ENCODE data around the gene NLGN4X.

The NLGN4X gene

DNA sequence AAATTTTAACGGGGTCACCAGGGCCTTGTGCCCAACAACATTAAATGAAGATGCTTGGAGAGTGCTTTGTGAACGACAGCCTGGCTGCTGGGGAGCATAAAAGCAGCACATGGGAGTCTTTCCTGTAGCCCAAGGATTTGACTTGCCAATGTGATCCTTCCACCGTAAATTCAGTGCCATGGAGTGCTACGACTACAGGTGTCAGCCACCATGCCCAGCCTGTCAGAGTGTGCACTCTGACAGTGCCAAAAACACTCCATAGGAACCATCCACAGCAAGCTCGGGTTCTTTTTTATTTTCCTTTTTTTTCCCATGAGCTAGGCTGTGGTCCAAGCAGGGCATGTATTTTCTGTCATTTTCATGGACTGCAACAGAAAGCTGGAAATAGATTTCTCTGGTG lies 156.9 kb downstream of the NLGN4X start:
- Histone ChIP-seq H3K4me3 (no peak overlapping the region), H3K4me1 (no peaks in the 10 kb centered on the region), H3K9me3 (no peaks in the 10 kb centered on the region), H3K36me3 (no peaks in the 10 kb centered on the region), H3K27me3 (no peaks in the 10 kb centered on the region), H3K9ac (no peak overlapping the region), H3K27ac (no peak overlapping the region), H3K4me2 (no peak overlapping the region), H4K20me1 (no peaks in the 10 kb centered on the region)
- TF ChIP-seq Cebpa-rat (IDR thresholded peaks at IDR 0.05), result no peak

DNA sequence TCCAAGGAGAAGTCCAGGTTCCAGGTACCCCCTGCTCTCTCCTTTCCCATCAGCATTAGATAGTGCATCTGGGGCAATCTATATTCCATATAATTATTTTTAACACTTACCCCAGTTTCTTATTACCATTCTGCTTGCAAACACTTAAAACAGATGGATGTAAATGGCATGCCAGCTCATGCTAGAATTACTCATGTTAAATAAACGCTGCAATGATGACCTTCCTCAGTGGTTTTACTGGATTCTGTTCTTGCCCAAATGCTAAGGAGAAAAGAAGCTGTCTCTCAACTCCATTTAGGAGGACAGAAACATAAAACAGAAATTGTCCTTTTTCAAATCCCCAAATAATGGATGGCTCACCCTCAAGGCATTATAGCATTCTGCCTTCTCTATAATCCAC lies 161.1 kb downstream of the NLGN4X start:
- Histone ChIP-seq H3K27me3 (no peaks in the 10 kb centered on the region), H3K9me3 (peaks cover 5% of the 10 kb centered on the region; the same call in 1 of the 2 replicates), H3K9ac (no peak overlapping the region), H3K4me2 (no peak overlapping the region), H3K4me1 (no peaks in the 10 kb centered on the region), H3K4me3 (no peak overlapping the region), H3K36me3 (no peaks in the 10 kb centered on the region), H4K20me1 (no peaks in the 10 kb centered on the region), H3K27ac (no peak overlapping the region)
- no peak for TF ChIP-seq Cebpa-rat (IDR thresholded peaks at IDR 0.05)

- H3K36me3 ChIP-seq, result no peaks in the 10 kb centered on the region
- H3K9me3 ChIP-seq, result no peaks in the 10 kb centered on the region
- no peak overlapping the region for H3K9ac ChIP-seq
- no peak for TF ChIP-seq Cebpa-rat (IDR thresholded peaks at IDR 0.05)
- no peak overlapping the region for H3K27ac ChIP-seq
- no peaks in the 10 kb centered on the region for H3K4me1 ChIP-seq
- H3K27me3 ChIP-seq, result no peaks in the 10 kb centered on the region
- H4K20me1 ChIP-seq, result no peaks in the 10 kb centered on the region
- no peak overlapping the region for H3K4me3 ChIP-seq
- H3K4me2 ChIP-seq, result no peak overlapping the region
Observed at GRCh38 chrX:6053141-6053540, 175.5 kb downstream of the NLGN4X start.

DNA sequence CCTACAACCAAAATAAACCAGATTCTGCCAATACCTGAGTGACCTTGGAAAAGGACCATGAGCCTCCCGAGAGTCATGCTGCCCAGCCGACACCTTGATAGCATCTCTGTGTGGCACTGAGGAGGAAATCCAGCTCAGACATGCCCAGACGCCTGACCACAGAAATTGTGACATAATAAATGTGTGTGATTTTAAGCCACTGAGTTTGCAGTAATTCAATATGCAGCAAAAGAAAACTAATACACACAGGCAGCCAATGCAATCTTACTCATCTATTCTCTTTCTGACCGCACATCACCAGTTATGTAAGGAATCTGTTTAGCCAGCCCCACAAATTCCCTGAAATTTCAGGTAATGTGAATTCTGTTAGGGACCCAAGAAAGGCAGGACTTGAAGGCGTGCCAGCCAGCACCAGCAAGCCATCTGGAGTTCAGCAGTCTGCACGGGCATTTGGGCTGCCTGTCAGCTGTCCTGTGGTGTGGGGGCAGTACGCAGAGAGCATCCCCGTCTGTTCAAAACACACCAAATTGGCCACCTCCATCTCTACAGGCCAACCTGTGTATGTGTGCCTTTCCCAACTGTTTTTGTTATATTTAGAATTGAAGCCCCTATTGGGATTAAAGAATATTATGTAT lies 176.4 kb downstream of the NLGN4X start:
- no peak overlapping the region for H3K27ac ChIP-seq
- H3K9ac ChIP-seq, result no peak overlapping the region
- H4K20me1 ChIP-seq, result no peaks in the 10 kb centered on the region
- no peaks in the 10 kb centered on the region for H3K4me1 ChIP-seq
- no peak overlapping the region for H3K4me3 ChIP-seq
- no peak overlapping the region for H3K4me2 ChIP-seq
- TF ChIP-seq Cebpa-rat (IDR thresholded peaks at IDR 0.05), result no peak
- no peaks in the 10 kb centered on the region for H3K36me3 ChIP-seq
- no peaks in the 10 kb centered on the region for H3K9me3 ChIP-seq
- no peaks in the 10 kb centered on the region for H3K27me3 ChIP-seq

- Histone ChIP-seq H3K9ac (no peak overlapping the region), H3K4me3 (no peak overlapping the region), H3K27ac (no peak overlapping the region), H3K4me1 (no peaks in the 10 kb centered on the region), H4K20me1 (no peaks in the 10 kb centered on the region), H3K9me3 (no peaks in the 10 kb centered on the region), H3K27me3 (no peaks in the 10 kb centered on the region), H3K36me3 (no peaks in the 10 kb centered on the region), H3K4me2 (no peak overlapping the region)
- TF ChIP-seq Cebpa-rat (IDR thresholded peaks at IDR 0.05), result no peak
Observed at GRCh38 chrX:6049132-6049531, 179.5 kb downstream of the NLGN4X start.

DNA sequence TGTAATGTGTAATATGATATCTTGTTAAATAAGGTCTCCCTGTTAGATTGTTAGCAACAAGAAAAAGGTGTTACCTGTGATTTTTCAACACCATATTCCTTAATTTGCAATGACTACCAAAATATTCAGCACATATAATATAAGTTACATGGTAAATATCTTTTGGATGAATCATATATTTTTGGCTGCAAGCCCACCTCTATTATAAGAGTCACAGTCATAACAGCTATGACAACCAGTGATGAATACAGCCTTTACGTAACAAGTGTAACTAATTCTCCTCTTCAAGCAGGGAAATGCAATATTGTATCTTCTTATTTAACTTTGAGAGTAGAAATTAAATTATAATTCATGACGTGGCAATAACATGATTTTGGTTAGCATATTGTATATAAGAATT lies 187.0 kb downstream of the NLGN4X start:
- Histone ChIP-seq H3K36me3 (no peaks in the 10 kb centered on the region), H3K4me1 (no peaks in the 10 kb centered on the region), H3K4me3 (no peak overlapping the region), H3K9me3 (no peaks in the 10 kb centered on the region), H3K4me2 (no peak overlapping the region), H4K20me1 (no peaks in the 10 kb centered on the region), H3K27me3 (no peaks in the 10 kb centered on the region), H3K9ac (no peak overlapping the region), H3K27ac (no peak overlapping the region)
- TF ChIP-seq Cebpa-rat (IDR thresholded peaks at IDR 0.05), result no peak

DNA sequence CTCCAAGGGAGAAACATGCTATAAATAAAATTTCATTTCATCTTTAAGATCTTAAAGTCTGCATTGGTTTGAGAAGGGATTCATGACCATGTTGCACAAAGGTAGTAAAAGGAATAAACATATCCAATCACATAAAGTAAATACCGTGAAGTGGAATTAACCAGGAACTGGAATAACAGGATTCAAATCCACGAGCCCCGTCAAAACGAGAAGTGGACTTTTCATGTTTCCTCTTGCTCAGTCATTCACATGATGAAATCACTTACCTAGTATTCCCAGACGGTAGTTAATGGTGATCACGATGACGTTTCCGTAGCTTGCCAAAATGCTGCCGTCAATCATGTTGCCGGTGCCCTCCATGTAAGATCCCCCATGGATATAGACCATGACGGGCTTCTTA lies 199.7 kb downstream of the NLGN4X start:
- Histone ChIP-seq H3K9ac (no peak overlapping the region), H3K4me1 (no peaks in the 10 kb centered on the region), H3K9me3 (no peaks in the 10 kb centered on the region), H3K36me3 (no peaks in the 10 kb centered on the region), H3K4me2 (no peak overlapping the region), H3K27ac (no peak overlapping the region), H3K27me3 (no peaks in the 10 kb centered on the region), H3K4me3 (no peak overlapping the region), H4K20me1 (no peaks in the 10 kb centered on the region)
- TF ChIP-seq Cebpa-rat (IDR thresholded peaks at IDR 0.05), result no peak

DNA sequence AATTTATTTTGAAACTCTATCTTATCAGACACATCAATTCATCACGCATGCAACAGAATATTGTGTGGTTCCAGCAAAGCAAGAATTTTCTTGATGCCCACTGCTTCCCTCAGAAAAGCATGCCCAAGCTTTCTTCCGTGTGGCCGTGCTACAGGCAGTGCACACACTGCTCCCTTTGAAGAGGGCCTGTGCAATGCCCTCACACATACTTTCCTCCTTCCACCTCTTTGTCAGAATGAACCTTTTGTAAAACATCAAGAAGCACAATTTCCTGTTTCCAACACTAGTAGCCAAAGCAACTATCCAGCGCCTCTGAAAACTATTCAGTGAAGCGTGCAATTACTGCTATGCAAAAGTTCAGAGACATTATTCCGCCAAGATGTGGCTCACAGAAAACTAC lies 201.7 kb downstream of the NLGN4X start:
- no peak overlapping the region for H3K9ac ChIP-seq
- TF ChIP-seq Cebpa-rat (IDR thresholded peaks at IDR 0.05), result no peak
- no peak overlapping the region for H3K4me2 ChIP-seq
- no peaks in the 10 kb centered on the region for H3K27me3 ChIP-seq
- H3K4me1 ChIP-seq, result no peaks in the 10 kb centered on the region
- no peaks in the 10 kb centered on the region for H3K36me3 ChIP-seq
- no peaks in the 10 kb centered on the region for H3K9me3 ChIP-seq
- H3K27ac ChIP-seq, result no peak overlapping the region
- H4K20me1 ChIP-seq, result no peaks in the 10 kb centered on the region
- H3K4me3 ChIP-seq, result no peak overlapping the region

DNA sequence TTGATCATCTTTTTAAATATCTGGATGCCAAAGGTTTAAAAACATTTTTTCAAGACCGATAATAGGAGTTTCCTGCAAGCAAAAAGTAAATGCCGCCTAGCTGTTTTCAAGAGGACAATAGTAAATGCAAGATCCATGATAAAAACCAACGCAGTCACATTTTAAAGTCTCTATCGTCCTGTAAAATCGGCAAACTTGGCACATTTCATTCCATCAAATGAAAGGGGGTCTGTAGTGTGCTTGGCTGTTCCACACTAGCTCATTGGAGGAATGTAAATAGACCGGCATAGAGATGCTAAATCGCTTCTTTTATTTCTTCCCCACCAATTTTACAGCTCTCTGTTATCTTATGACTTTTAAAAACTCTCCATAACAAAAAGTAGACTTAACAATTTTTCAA lies 202.2 kb downstream of the NLGN4X start:
- Histone ChIP-seq H3K27ac (no peak overlapping the region), H3K4me3 (no peak overlapping the region), H3K27me3 (no peaks in the 10 kb centered on the region), H3K4me2 (no peak overlapping the region), H4K20me1 (no peaks in the 10 kb centered on the region), H3K36me3 (no peaks in the 10 kb centered on the region), H3K9me3 (no peaks in the 10 kb centered on the region), H3K9ac (no peak overlapping the region), H3K4me1 (no peaks in the 10 kb centered on the region)
- TF ChIP-seq Cebpa-rat (IDR thresholded peaks at IDR 0.05), result no peak

DNA sequence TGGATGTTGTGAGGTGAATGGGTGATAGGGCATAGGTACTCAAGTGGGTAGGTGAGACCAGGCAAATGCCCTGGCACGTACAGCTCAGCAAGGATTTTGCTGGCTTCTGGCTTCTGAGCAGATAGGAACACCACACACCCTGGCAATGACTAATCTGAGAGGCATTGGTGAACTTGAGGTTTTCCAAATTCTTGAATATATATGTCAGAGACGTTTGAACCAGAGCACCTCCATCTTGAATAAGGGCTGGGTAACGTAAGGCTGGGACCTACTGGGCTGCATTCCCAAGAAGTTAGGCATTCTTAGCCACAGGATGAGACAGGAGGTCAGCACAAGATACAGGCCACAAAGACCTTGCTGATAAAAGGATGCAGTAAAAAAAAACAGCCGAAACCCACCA lies 204.5 kb downstream of the NLGN4X start:
- no peak overlapping the region for H3K9ac ChIP-seq
- H3K27ac ChIP-seq, result no peak overlapping the region
- no peaks in the 10 kb centered on the region for H3K27me3 ChIP-seq
- no peaks in the 10 kb centered on the region for H3K36me3 ChIP-seq
- no peaks in the 10 kb centered on the region for H4K20me1 ChIP-seq
- H3K9me3 ChIP-seq, result no peaks in the 10 kb centered on the region
- no peak for TF ChIP-seq Cebpa-rat (IDR thresholded peaks at IDR 0.05)
- H3K4me1 ChIP-seq, result no peaks in the 10 kb centered on the region
- no peak overlapping the region for H3K4me3 ChIP-seq
- no peak overlapping the region for H3K4me2 ChIP-seq

All from BLaER1 (cell line).